ENCODE measurements around the gene PAX9. TPM values are rescaled to one million over a fixed set of nuclear protein-coding genes. Genes with fewer than 3 reads are reported as not detected.

PAX9 gene
- total RNA-seq, 2 donors from 2014 or later = 0.23 TPM; not detected in 1

DNA sequence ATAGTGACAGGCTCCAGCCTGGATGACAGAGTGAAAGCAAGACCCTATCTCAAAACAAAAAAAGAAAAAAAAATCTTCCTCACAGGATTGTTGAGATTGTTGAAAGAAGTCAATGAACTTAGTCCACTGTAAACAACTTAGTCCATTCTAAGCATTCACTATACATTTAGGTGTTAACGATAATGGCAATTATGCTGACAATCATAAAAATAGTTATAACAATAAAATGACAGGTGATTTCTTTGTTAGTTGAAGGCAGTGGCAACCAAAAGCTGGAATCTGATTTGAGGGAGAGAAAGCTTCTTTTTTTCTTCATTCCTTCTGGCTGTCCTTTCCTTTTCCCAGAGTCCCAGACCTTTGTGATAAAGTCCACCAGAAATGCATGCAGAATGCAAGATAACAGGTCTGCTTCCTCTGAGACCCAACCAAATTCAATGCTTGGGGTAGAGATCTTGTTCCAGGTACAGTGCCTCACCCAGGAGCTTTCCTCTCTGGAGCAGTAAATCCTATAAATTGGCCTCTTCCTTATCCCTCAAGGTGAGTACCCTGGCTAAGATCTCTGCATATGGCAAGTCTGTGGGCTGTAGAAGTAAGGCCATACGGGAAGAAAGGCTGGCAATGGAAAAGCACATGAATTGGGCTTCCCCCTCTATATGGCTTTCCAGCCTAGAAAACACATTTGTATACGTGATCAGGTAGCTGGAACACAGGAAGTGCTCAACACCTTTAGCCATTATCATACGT, 52.5 kb downstream of the PAX9 start:
- Mint-ChIP-seq H3K27me3 (ENCODE audit: low read depth) (no peaks in the 10 kb centered on the region), H3K36me3 (ENCODE audit: insufficient read depth in 2 of 2) (no peaks in the 10 kb centered on the region), H3K4me3 (no peak overlapping the region), H3K27ac (no peak overlapping the region), H3K9me3 (no peaks in the 10 kb centered on the region), H3K4me1 (ENCODE audit: low read depth) (no peaks in the 10 kb centered on the region)
- DNase-seq = no peak
- no peak for ATAC-seq (replicated peaks in 1 of 2)

DNA sequence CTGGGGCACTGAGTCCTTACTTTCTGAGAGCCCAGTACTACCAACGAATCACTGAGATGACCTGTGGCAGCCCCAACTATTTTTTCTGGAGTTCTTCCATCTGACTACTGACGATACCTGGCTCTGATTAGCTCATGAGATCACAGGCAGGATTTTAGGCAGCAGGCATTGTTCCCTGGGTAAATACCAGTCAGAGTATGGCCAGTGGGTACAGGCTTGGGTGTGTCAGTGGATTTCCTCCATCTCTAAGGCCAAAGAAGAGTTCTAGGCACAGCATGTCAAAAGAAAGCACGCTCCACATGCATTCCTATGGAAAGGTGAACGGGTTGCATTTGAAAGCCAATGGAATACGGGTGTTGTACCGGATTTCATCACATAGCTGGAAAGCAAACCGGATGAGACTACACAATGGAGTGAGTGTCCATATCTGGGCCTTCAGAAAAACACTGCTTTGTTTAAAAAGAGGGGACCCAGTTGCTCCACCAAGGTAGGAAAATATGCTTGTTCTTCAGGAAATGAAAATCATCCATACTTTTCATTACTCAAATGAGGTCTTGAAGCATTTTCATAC, 55.0 kb downstream of the PAX9 start:
- Mint-ChIP-seq H3K4me1 (ENCODE audit: low read depth) (no peaks in the 10 kb centered on the region), H3K36me3 (ENCODE audit: insufficient read depth in 2 of 2) (no peaks in the 10 kb centered on the region), H3K27me3 (ENCODE audit: low read depth) (no peaks in the 10 kb centered on the region), H3K4me3 (no peak overlapping the region), H3K9me3 (no peaks in the 10 kb centered on the region), H3K27ac (no peak overlapping the region)
- no peak for ATAC-seq (replicated peaks in 1 of 2)
- no peak for DNase-seq

- no peaks in the 10 kb centered on the region for H3K27me3 Mint-ChIP-seq (ENCODE audit: low read depth)
- no peak overlapping the region for H3K27ac Mint-ChIP-seq
- H3K4me1 Mint-ChIP-seq (ENCODE audit: low read depth) = no peaks in the 10 kb centered on the region
- H3K9me3 Mint-ChIP-seq = no peaks in the 10 kb centered on the region
- no peak for DNase-seq
- no peak for ATAC-seq (replicated peaks in 1 of 2)
- H3K4me3 Mint-ChIP-seq = no peak overlapping the region
- H3K36me3 Mint-ChIP-seq (ENCODE audit: insufficient read depth in 2 of 2) = no peaks in the 10 kb centered on the region
These were observed 55.7 kb downstream of the PAX9 start for GRCh38 chr14:36717363-36717762.

- no peak for DNase-seq
- ATAC-seq (replicated peaks in 1 of 2) = no peak
- H3K27ac Mint-ChIP-seq = no peak overlapping the region
- no peaks in the 10 kb centered on the region for H3K27me3 Mint-ChIP-seq (ENCODE audit: low read depth)
- no peaks in the 10 kb centered on the region for H3K4me1 Mint-ChIP-seq (ENCODE audit: low read depth)
- H3K4me3 Mint-ChIP-seq = no peak overlapping the region
- H3K9me3 Mint-ChIP-seq = no peaks in the 10 kb centered on the region
- no peaks in the 10 kb centered on the region for H3K36me3 Mint-ChIP-seq (ENCODE audit: insufficient read depth in 2 of 2)
These were observed 56.6 kb downstream of the PAX9 start for GRCh38 chr14:36718216-36718615.

DNA sequence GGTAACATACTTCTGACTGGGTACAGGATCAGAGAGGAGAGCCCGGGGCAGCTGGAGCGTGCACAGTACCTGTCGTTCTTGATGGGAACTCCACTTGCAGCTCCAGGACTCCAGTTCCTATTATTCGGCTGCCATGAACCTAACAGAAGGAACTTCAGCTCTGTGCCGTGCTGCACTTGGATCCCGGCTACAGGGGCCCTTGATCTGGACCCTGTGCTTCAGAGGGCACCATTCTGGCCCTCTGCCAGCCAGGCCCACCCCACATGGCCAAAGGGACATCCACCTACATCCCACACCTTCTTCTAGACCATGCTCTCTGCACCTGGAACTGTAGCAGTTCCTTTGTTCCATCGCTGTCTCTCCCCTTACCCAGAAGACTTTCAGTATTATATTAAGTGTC, 58.2 kb downstream of the PAX9 start:
- Mint-ChIP-seq H3K27ac (no peak overlapping the region), H3K9me3 (no peaks in the 10 kb centered on the region), H3K4me1 (ENCODE audit: low read depth) (no peaks in the 10 kb centered on the region), H3K27me3 (ENCODE audit: low read depth) (no peaks in the 10 kb centered on the region), H3K4me3 (no peak overlapping the region), H3K36me3 (ENCODE audit: insufficient read depth in 2 of 2) (no peaks in the 10 kb centered on the region)
- no peak for ATAC-seq (replicated peaks in 1 of 2)
- no peak for DNase-seq

DNA sequence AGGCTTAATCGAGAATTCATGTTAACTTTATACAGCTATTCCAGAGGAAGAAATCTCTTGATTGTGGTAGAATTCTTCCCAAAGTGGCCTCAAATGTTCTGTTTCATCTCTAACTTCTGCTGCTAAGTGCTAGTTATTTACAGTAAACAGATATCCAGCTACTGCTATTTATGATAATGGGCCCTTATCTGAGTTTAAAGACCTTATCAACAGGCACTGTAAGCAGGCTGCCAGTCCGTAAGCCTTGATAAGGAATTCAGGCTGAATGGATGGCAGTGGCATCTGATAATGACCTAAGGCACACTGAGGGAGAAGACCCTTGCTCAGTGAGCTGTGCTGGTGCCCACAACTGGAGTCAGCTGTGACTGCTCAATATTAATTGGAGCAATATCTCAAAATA, 59.0 kb downstream of the PAX9 start:
- no peaks in the 10 kb centered on the region for H3K9me3 Mint-ChIP-seq
- no peak for ATAC-seq (replicated peaks in 1 of 2)
- no peaks in the 10 kb centered on the region for H3K4me1 Mint-ChIP-seq (ENCODE audit: low read depth)
- no peak for DNase-seq
- no peak overlapping the region for H3K4me3 Mint-ChIP-seq
- no peak overlapping the region for H3K27ac Mint-ChIP-seq
- H3K27me3 Mint-ChIP-seq (ENCODE audit: low read depth) = no peaks in the 10 kb centered on the region
- no peaks in the 10 kb centered on the region for H3K36me3 Mint-ChIP-seq (ENCODE audit: insufficient read depth in 2 of 2)

GRCh38 chr14:36721877-36722276, 60.2 kb downstream of the PAX9 start:
- no peaks in the 10 kb centered on the region for H3K9me3 Mint-ChIP-seq
- no peak overlapping the region for H3K27ac Mint-ChIP-seq
- no peaks in the 10 kb centered on the region for H3K36me3 Mint-ChIP-seq (ENCODE audit: insufficient read depth in 2 of 2)
- no peak overlapping the region for H3K4me3 Mint-ChIP-seq
- no peak for ATAC-seq (replicated peaks in 1 of 2)
- no peaks in the 10 kb centered on the region for H3K27me3 Mint-ChIP-seq (ENCODE audit: low read depth)
- no peak for DNase-seq
- H3K4me1 Mint-ChIP-seq (ENCODE audit: low read depth) = no peaks in the 10 kb centered on the region

GRCh38 chr14:36723530-36723929, 61.9 kb downstream of the PAX9 start:
- no peaks in the 10 kb centered on the region for H3K4me1 Mint-ChIP-seq (ENCODE audit: low read depth)
- no peak overlapping the region for H3K27ac Mint-ChIP-seq
- no peak overlapping the region for H3K4me3 Mint-ChIP-seq
- ATAC-seq (replicated peaks in 1 of 2) (no peak), DNase-seq (no peak)
- H3K36me3 Mint-ChIP-seq (ENCODE audit: insufficient read depth in 2 of 2) = no peaks in the 10 kb centered on the region
- H3K27me3 Mint-ChIP-seq (ENCODE audit: low read depth) = no peaks in the 10 kb centered on the region
- no peaks in the 10 kb centered on the region for H3K9me3 Mint-ChIP-seq

DNA sequence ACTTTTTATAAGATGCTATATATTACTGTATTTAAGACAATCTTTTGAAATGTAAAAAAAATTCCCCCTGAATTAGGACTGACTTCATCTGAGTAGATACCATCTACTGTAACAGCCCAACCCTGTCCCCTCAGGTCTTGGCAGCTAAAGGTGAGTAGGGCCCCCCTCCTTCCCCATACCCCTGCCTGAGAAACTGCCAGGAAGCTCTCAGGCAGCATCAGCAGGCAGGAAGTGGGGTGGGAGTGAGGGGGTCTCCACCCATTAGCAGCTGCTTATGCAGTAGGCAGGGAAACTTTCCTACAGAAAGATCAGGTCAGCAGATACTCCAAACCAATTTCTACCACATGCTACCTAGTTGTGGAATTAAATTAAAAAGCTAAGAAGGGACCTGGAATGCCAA, 62.5 kb downstream of the PAX9 start:
- DNase-seq = no peak
- H3K9me3 Mint-ChIP-seq = no peaks in the 10 kb centered on the region
- H3K36me3 Mint-ChIP-seq (ENCODE audit: insufficient read depth in 2 of 2) = no peaks in the 10 kb centered on the region
- no peaks in the 10 kb centered on the region for H3K4me1 Mint-ChIP-seq (ENCODE audit: low read depth)
- H3K27me3 Mint-ChIP-seq (ENCODE audit: low read depth) = no peaks in the 10 kb centered on the region
- H3K4me3 Mint-ChIP-seq = no peak overlapping the region
- ATAC-seq (replicated peaks in 1 of 2) = no peak
- no peak overlapping the region for H3K27ac Mint-ChIP-seq

DNA sequence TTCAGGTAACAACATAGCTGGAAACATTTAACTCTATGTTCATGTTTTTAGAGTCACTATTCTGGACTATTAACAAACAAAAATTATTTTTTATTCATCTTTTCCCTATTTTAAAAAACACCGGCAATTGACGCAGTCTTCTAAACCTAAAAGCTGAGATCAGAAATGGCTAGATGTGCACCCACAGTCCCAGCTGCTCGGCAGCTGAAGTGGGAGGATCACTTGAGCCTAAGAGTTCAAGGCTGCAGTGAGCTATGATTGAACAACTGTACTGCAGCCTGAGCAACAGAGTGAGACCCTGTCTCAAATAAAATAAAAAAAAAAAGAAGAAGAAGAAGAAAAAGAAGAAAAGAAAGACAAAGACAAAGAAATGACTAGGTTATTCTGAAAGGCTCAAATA, 64.5 kb downstream of the PAX9 start:
- DNase-seq (no peak), ATAC-seq (replicated peaks in 1 of 2) (no peak)
- no peaks in the 10 kb centered on the region for H3K9me3 Mint-ChIP-seq
- no peaks in the 10 kb centered on the region for H3K36me3 Mint-ChIP-seq (ENCODE audit: insufficient read depth in 2 of 2)
- H3K4me3 Mint-ChIP-seq = no peak overlapping the region
- H3K4me1 Mint-ChIP-seq (ENCODE audit: low read depth) = no peaks in the 10 kb centered on the region
- H3K27ac Mint-ChIP-seq = no peak overlapping the region
- no peaks in the 10 kb centered on the region for H3K27me3 Mint-ChIP-seq (ENCODE audit: low read depth)

Other genes starting within 250 kb of the PAX9 start
- gene NKX2-1, start 141.6 kb upstream of the PAX9 start, total RNA-seq = not detected
- gene NKX2-8, start 79.2 kb upstream of the PAX9 start, total RNA-seq = not detected